K562 (cell line): ENCODE data around the gene LASP1NB.

Experiments used
- ATAC-seq: fragments of 200-7000 bp; cut with Tn5 transposase; 3 replicates; pipeline ENCODE4 v1.9.1; 2020; ENCODE audit warnings: moderate library complexity
- BruUV-seq: library from RNA; stranded (reverse); fragments of 400-500 nt; replicated peaks from 2 replicates; lab custom pipeline; 2021; lab: Mats Ljungman, UMichigan
- CTCF ChIA-PET: fragments of 300-600 bp; formaldehyde crosslinking; extraction: SDS; loops from one replicate; lab custom pipeline; 2021; ENCODE audit warnings: low intra/inter-chr PET ratio; lab: Yijun Ruan, JAX
- POLR2A ChIA-PET: fragments of 300-600, 350-650 bp; sonication (Branson Sonifier 250); formaldehyde crosslinking; extraction: SDS; loops from one replicate; lab custom pipeline; 2021; ENCODE audit warnings: antibody characterized with exemption, inconsistent platforms; lab: Yijun Ruan, JAX
- DNase-seq, 4 experiments: peaks; one replicate each; pipeline versions ENCODE4 v3.0.0 to v3.0.0-alpha.2; 2011 to 2018; ENCODE audit warnings: low spot score in 3 of 4, mixed read lengths in 3 of 4; ENCODE audit errors: extremely low read depth in 1 of 4
- FAIRE-seq: peaks from 2 replicates; lab custom pipeline; 2011; peaks lifted over from hg19 to GRCh38; lab: Jason Lieb, UNC
- H2AFZ ChIP-seq: 2 replicates; pipeline ENCODE4 v1.6.0; 2011; ENCODE audit warnings: low read depth, low read length, control low read depth, inconsistent platforms
- H3K27ac ChIP-seq: fragments of 200-600 bp; 3 replicates; pipeline ENCODE4 v1.8.0; 2011; ENCODE audit warnings: low read depth, mild to moderate bottlenecking, control low read depth, inconsistent platforms, low read length, moderate library complexity, mixed read lengths; ENCODE audit errors: extremely low read depth
- H3K27me3 ChIP-seq, 2 experiments: fragments of 300-600 bp in 1 of 2; 2 replicates in 1 of 2; 3 replicates in 1 of 2; pipeline versions ENCODE4 v1.6.0 to v1.8.0; 2011; ENCODE audit warnings: inconsistent platforms in 2 of 2, low read length in 2 of 2, mild to moderate bottlenecking in 1 of 2, mixed read lengths in 1 of 2, moderate library complexity in 1 of 2; ENCODE audit not compliant: control insufficient read depth in 2 of 2, insufficient read depth in 2 of 2
- H3K36me3 ChIP-seq: fragments of 300-600 bp; 3 replicates; pipeline ENCODE4 v1.8.0; 2011; ENCODE audit warnings: mild to moderate bottlenecking, low read length, inconsistent platforms; ENCODE audit not compliant: control insufficient read depth, insufficient read depth
- H3K4me1 ChIP-seq, 2 experiments: fragments of 200-600 bp in 1 of 2; replicated peaks in 1 of 2; 2 replicates in 1 of 2; 3 replicates in 1 of 2; pipeline versions ENCODE4 v1.5.1 to v1.8.0; 2011; ENCODE audit warnings: inconsistent platforms in 2 of 2, low read length in 2 of 2, mild to moderate bottlenecking in 1 of 2, mixed read lengths in 1 of 2, moderate library complexity in 1 of 2; ENCODE audit not compliant: control insufficient read depth in 2 of 2, insufficient read depth in 2 of 2
- H3K4me2 ChIP-seq: 2 replicates; pipeline ENCODE4 v1.6.1; 2011; ENCODE audit warnings: low read length, control low read depth, inconsistent platforms, mixed read lengths; ENCODE audit not compliant: insufficient read depth
- H3K4me3 ChIP-seq: fragments of 200-600 bp; sonication (generic), shearing (Covaris generic); 2 replicates; pipeline ENCODE4 v1.5.1; 2016; ENCODE audit warnings: control low read depth, inconsistent platforms
- H3K79me2 ChIP-seq: fragments of 200-600 bp; 3 replicates; pipeline ENCODE4 v1.8.0; 2011; ENCODE audit warnings: low read length, inconsistent platforms; ENCODE audit not compliant: control insufficient read depth, insufficient read depth
- H3K9ac ChIP-seq, 2 experiments: 2 replicates each; pipeline versions ENCODE4 v1.6.0 to v1.6.1; 2011; ENCODE audit warnings: low read depth in 2 of 2, low read length in 2 of 2, control low read depth in 1 of 2, inconsistent platforms in 1 of 2, mild to moderate bottlenecking in 1 of 2, mixed read lengths in 1 of 2; ENCODE audit not compliant: insufficient read depth in 1 of 2
- H3K9me1 ChIP-seq: one replicate; pipeline ENCODE4 v1.6.0; 2011; ENCODE audit warnings: inconsistent platforms, mild to moderate bottlenecking, low read length, moderate library complexity; ENCODE audit not compliant: control insufficient read depth, insufficient read depth
- H3K9me3 ChIP-seq: replicated peaks from 2 replicates; pipeline ENCODE4 v1.5.1; 2011; ENCODE audit warnings: low read depth, low read length, inconsistent platforms; ENCODE audit not compliant: control insufficient read depth, insufficient read depth
- H4K20me1 ChIP-seq: replicated peaks from 2 replicates; pipeline ENCODE4 v1.6.1; 2011; ENCODE audit warnings: low read length, inconsistent platforms, mixed read lengths; ENCODE audit not compliant: control insufficient read depth, insufficient read depth
- BCLAF1 ChIP-seq, 2 experiments: fragments of 450-650 bp in 1 of 2; IDR thresholded peaks; 2 replicates each; pipeline ENCODE4 v1.6.1; 2011 to 2017; ENCODE audit warnings: low read depth in 2 of 2, antibody characterized with exemption in 1 of 2, borderline replicate concordance in 1 of 2, low read length in 1 of 2, mild to moderate bottlenecking in 1 of 2, mixed read lengths in 1 of 2; ENCODE audit not compliant: control insufficient read depth in 1 of 2
- CSDE1 ChIP-seq, 2 experiments: fragments of 450-650 bp; IDR thresholded peaks; 2 replicates each; pipeline ENCODE4 v1.6.1; 2016; ENCODE audit warnings: mild to moderate bottlenecking in 1 of 2
- E2F6 ChIP-seq, 2 experiments: IDR thresholded peaks; 2 replicates each; pipeline ENCODE4 v1.6.1; 2011; ENCODE audit warnings: borderline replicate concordance in 1 of 2, control low read depth in 1 of 2, low read depth in 1 of 2, low read length in 1 of 2, mild to moderate bottlenecking in 1 of 2, mixed read lengths in 1 of 2, moderate library complexity in 1 of 2; ENCODE audit not compliant: insufficient read depth in 1 of 2, insufficient read length in 1 of 2, poor library complexity in 1 of 2, severe bottlenecking in 1 of 2; ENCODE audit errors: extremely low read depth in 1 of 2
- GABPB1 ChIP-seq: sonication (generic); formaldehyde crosslinking; IDR thresholded peaks from 2 replicates; pipeline ENCODE4 v1.8.0; 2022; ENCODE audit warnings: mild to moderate bottlenecking, missing genetic modification reagents
- GTF2A2 ChIP-seq: IDR thresholded peaks from 2 replicates; pipeline ENCODE4 v1.6.1; 2016; ENCODE audit warnings: mild to moderate bottlenecking, missing genetic modification characterization, missing compliant biosample characterization
- MYNN ChIP-seq, 2 experiments: sonication (generic); formaldehyde crosslinking in 1 of 2; IDR thresholded peaks; 2 replicates each; pipeline versions ENCODE4 v1.5.0 to v1.6.1; 2016 to 2020; ENCODE audit warnings: antibody characterized with exemption in 1 of 2, missing genetic modification reagents in 1 of 2
- SIN3B ChIP-seq: fragments of 450-650 bp; IDR thresholded peaks from 2 replicates; pipeline ENCODE4 v1.6.1; 2017; ENCODE audit warnings: low read depth, mild to moderate bottlenecking, moderate library complexity
- SRF ChIP-seq, 2 experiments: fragments of 250-450, 450-650 bp in 1 of 2; sonication (Bioruptor Pico) in 1 of 2; sonication (generic) in 1 of 2; formaldehyde crosslinking; IDR thresholded peaks; 2 replicates each; pipeline versions ENCODE4 v1.5.0 to v1.5.1; 2020 to 2022; ENCODE audit warnings: mild to moderate bottlenecking in 1 of 2, missing genetic modification reagents in 1 of 2
- ZKSCAN3 ChIP-seq: fragments of 250-450 bp; sonication (Bioruptor Pico); IDR thresholded peaks from 2 replicates; pipeline ENCODE4 v1.4.0; 2020
- WGBS: fragments of 100-300 bp; shearing (Covaris generic); methylation state at CpG from one replicate; pipeline ENCODE4 v1.1.6; 2016; ENCODE audit warnings: low coverage, mixed read lengths; ENCODE audit not compliant: insufficient coverage; ENCODE audit errors: missing lambda C conversion rate; 5-methylcytosine and 5-hydroxymethylcytosine counted together
- in situ Hi-C: fragments of 300-500 bp; cut with MboI; formaldehyde crosslinking; loops from 4 replicates; pipeline ENCODE4 v1.15.0; 2018; ENCODE audit warnings: inconsistent platforms, mixed read lengths
- intact Hi-C: fragments of 100-400 bp; cut with micrococcal nuclease; formaldehyde crosslinking; loops from 2 replicates; pipeline ENCODE4 v1.14.2; 2022

The LASP1NB gene

GRCh38 chr17:38958326-38958725 lies 32.9 kb downstream of the LASP1NB start:
- in situ Hi-C loops, result no loop called here
- no peak overlapping the region for H3K9ac ChIP-seq
- no TSS peak for BruUV-seq
- ATAC-seq, result no peak
- TF ChIP-seq MYNN (IDR thresholded peaks at IDR 0.05), result no peak
- no peak for TF ChIP-seq MYNN (CRISPR knock-in tag; IDR thresholded peaks at IDR 0.05)
- TF ChIP-seq ZKSCAN3 (CRISPR knock-in tag), result no peak
- H3K27ac ChIP-seq, result no peak overlapping the region
- no peak for DNase-seq
- H3K36me3 ChIP-seq, result no peaks in the 10 kb centered on the region
- H2AFZ ChIP-seq, result peak overlapping the region; percentile 44; the same call in 1 of the 2 replicates
- no peaks in the 10 kb centered on the region; a peak in 1 of 5 replicates for H3K4me1 ChIP-seq
- ChIA-PET POLR2A (interaction anchor here (0.6 to 1.0 kb wide), 4 partner anchors 62 to 227 kb away, joined by 3 to 4 read pairs (median 3); no protein-coding TSS in a partner anchor), CTCF (no interaction called here)
- H3K4me2 ChIP-seq, result no peak overlapping the region
- 5% methylated on average over 1 of the region's 1 CpG for WGBS
- H3K4me3 ChIP-seq, result no peak overlapping the region
- no peaks in the 10 kb centered on the region for H3K79me2 ChIP-seq
- no peaks in the 10 kb centered on the region for H3K9me1 ChIP-seq
- intact Hi-C loops, result no loop called here
- FAIRE-seq, result no peak
- no peaks in the 10 kb centered on the region for H4K20me1 ChIP-seq
- no peaks in the 10 kb centered on the region for H3K27me3 ChIP-seq
- H3K9me3 ChIP-seq, result no peaks in the 10 kb centered on the region

DNA sequence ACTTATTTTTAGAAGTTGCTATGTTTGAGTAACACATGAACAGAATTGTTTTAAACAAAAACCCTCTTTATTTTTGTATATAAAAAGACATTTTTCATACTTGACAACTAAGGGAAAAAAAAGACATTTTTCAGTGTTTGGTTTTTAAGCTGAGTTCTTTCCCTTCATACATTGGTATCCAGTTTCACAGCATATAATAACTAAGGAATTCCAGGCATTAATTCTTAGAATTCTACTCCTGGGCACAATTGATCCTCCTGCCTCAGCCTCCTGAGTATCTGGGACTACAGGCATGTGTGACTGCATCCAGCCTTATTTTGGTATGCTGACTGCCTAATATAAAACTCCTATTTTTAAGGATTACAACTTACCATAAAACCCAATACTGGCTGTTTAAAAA lies 33.3 kb downstream of the LASP1NB start:
- no TSS peak for BruUV-seq
- H3K4me3 ChIP-seq, result no peak overlapping the region
- POLR2A ChIA-PET, result interaction anchor here (0.6 to 1.0 kb wide), 3 partner anchors 62 to 144 kb away, joined by 3 to 4 read pairs (median 3); no protein-coding TSS in a partner anchor
- no peak overlapping the region for H3K9ac ChIP-seq
- DNase-seq, result no peak
- H3K9me1 ChIP-seq, result no peaks in the 10 kb centered on the region
- in situ Hi-C loops (no loop called here), intact Hi-C loops (no loop called here)
- H3K9me3 ChIP-seq, result no peaks in the 10 kb centered on the region
- CTCF ChIA-PET, result no interaction called here
- no peak overlapping the region for H3K4me2 ChIP-seq
- no peaks in the 10 kb centered on the region for H3K27me3 ChIP-seq
- H3K36me3 ChIP-seq, result no peaks in the 10 kb centered on the region
- H3K27ac ChIP-seq, result no peak overlapping the region
- no peak for FAIRE-seq
- no peaks in the 10 kb centered on the region; a peak in 1 of 5 replicates for H3K4me1 ChIP-seq
- 0 out of 2 replicates have a peak overlapping the region, but pooled peaks have one; percentile 20 for H2AFZ ChIP-seq
- no peaks in the 10 kb centered on the region for H3K79me2 ChIP-seq
- H4K20me1 ChIP-seq, result no peaks in the 10 kb centered on the region
- ATAC-seq, result no peak
- no peak for TF ChIP-seq GTF2A2 (tag)
- no peak for TF ChIP-seq BCLAF1 (IDR thresholded peaks at IDR 0.05; ENCODE audit: borderline replicate concordance in 1 of 2, control insufficient read depth in 1 of 2, low read depth in 2 of 2, low read length in 1 of 2)
- no peak for TF ChIP-seq GABPB1 (CRISPR knock-in tag)
- TF ChIP-seq CSDE1 (IDR thresholded peaks at IDR 0.05), result no peak
- no peak for TF ChIP-seq SIN3B
- no peak for TF ChIP-seq SRF (CRISPR knock-in tag; IDR thresholded peaks at IDR 0.05)
- no peak for TF ChIP-seq E2F6 (IDR thresholded peaks at IDR 0.05; ENCODE audit: borderline replicate concordance in 1 of 2, extremely low read depth in 1 of 2, insufficient read depth in 1 of 2, insufficient read length in 1 of 2, low read depth in 1 of 2, low read length in 1 of 2, poor library complexity in 1 of 2, severe bottlenecking in 1 of 2)
